ENCODE results near the gene XRCC4. TPM values are rescaled to one million over a fixed set of nuclear protein-coding genes. Genes with fewer than 3 reads are reported as not detected.

XRCC4 gene
- total and polyA plus RNA-seq, 4 donors: 2.3 to 4.9 (median 3.0) TPM

DNA sequence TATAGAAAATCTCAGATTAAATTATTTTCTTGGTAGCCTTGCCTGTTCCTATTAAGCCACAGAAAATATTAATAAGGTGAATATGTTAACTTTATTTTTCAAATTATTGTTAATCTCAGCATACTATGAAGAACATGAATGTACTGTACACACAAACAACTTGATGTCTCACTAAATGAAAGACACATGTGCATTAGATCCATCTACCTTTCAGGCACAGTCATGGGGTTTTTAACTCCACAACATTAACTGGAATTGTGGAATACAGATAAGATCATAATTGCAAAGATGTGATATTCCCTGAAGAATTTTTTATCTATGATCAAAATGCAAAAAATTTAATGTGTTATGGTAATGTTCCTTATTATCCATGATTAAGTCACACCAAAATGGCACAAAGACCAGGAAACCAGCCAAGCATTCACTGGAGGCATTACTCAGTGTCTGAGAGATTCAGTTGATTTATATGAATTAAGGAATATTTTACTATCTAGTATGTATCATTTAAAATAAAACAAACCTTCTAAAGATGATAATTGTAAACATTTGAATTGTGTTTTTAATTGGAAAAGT lies 244.2 kb downstream of the XRCC4 start:
- Histone ChIP-seq H3K4me1 (ENCODE audit: control insufficient read depth in 4 of 4, insufficient read depth in 4 of 4, low read length in 3 of 4) (no peaks in the 10 kb centered on the region), H3K4me3 (ENCODE audit: low read depth in 1 of 3, low read length in 3 of 3) (no peak overlapping the region), H3K36me3 (ENCODE audit: control insufficient read depth in 4 of 4, insufficient read depth in 3 of 4, low read depth in 1 of 4, low read length in 3 of 4) (no peaks in the 10 kb centered on the region), H3K9ac (ENCODE audit: low read depth in 1 of 2, low read length in 2 of 2) (no peak overlapping the region), H3K9me3 (ENCODE audit: control insufficient read depth in 4 of 4, low read length in 3 of 4) (no peaks in the 10 kb centered on the region), H3K27me3 (ENCODE audit: control insufficient read depth in 4 of 4, insufficient read depth in 4 of 4, low read length in 3 of 4) (no peaks in the 10 kb centered on the region), H3K27ac (ENCODE audit: low read depth in 1 of 2, low read length in 2 of 2) (no peak overlapping the region)
- TF ChIP-seq RAD21 (IDR thresholded peaks at IDR 0.05) (no peak), YY1 (IDR thresholded peaks at IDR 0.05) (no peak), SP1 (IDR thresholded peaks at IDR 0.05) (no peak), FOXA1 (IDR thresholded peaks at IDR 0.05) (no peak), TAF1 (conservative IDR thresholded peaks at IDR 0.05) (no peak), HNF4A (conservative IDR thresholded peaks at IDR 0.05) (no peak), FOXA2 (IDR thresholded peaks at IDR 0.05) (no peak), NR2F2 (IDR thresholded peaks at IDR 0.05) (no peak), RXRA (IDR thresholded peaks at IDR 0.05) (no peak), EGR1 (IDR thresholded peaks at IDR 0.05; ENCODE audit: low read depth in 2 of 2) (no peak), GABPA (IDR thresholded peaks at IDR 0.05 in 1 of 2, conservative IDR thresholded peaks at IDR 0.05 in 1 of 2) (no peak), HNF4G (IDR thresholded peaks at IDR 0.05) (no peak), JUND (IDR thresholded peaks at IDR 0.05) (no peak)
- TF ChIP-seq, protein P1, sequence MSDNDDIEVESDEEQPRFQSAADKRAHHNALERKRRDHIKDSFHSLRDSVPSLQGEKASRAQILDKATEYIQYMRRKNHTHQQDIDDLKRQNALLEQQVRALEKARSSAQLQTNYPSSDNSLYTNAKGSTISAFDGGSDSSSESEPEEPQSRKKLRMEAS (IDR thresholded peaks at IDR 0.05): no peak
- TF ChIP-seq, protein P2, sequence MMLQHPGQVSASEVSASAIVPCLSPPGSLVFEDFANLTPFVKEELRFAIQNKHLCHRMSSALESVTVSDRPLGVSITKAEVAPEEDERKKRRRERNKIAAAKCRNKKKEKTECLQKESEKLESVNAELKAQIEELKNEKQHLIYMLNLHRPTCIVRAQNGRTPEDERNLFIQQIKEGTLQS (IDR thresholded peaks at IDR 0.05): no peak
- TF ChIP-seq, protein P3, sequence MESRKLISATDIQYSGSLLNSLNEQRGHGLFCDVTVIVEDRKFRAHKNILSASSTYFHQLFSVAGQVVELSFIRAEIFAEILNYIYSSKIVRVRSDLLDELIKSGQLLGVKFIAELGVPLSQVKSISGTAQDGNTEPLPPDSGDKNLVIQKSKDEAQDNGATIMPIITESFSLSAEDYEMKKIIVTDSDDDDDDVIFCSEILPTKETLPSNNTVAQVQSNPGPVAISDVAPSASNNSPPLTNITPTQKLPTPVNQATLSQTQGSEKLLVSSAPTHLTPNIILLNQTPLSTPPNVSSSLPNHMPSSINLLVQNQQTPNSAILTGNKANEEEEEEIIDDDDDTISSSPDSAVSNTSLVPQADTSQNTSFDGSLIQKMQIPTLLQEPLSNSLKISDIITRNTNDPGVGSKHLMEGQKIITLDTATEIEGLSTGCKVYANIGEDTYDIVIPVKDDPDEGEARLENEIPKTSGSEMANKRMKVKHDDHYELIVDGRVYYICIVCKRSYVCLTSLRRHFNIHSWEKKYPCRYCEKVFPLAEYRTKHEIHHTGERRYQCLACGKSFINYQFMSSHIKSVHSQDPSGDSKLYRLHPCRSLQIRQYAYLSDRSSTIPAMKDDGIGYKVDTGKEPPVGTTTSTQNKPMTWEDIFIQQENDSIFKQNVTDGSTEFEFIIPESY (IDR thresholded peaks at IDR 0.05): no peak
- TF ChIP-seq, protein P4, sequence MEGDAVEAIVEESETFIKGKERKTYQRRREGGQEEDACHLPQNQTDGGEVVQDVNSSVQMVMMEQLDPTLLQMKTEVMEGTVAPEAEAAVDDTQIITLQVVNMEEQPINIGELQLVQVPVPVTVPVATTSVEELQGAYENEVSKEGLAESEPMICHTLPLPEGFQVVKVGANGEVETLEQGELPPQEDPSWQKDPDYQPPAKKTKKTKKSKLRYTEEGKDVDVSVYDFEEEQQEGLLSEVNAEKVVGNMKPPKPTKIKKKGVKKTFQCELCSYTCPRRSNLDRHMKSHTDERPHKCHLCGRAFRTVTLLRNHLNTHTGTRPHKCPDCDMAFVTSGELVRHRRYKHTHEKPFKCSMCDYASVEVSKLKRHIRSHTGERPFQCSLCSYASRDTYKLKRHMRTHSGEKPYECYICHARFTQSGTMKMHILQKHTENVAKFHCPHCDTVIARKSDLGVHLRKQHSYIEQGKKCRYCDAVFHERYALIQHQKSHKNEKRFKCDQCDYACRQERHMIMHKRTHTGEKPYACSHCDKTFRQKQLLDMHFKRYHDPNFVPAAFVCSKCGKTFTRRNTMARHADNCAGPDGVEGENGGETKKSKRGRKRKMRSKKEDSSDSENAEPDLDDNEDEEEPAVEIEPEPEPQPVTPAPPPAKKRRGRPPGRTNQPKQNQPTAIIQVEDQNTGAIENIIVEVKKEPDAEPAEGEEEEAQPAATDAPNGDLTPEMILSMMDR (IDR thresholded peaks at IDR 0.05; ENCODE audit: low read depth, low read length, missing input control): no peak
- TF ChIP-seq, protein P5, sequence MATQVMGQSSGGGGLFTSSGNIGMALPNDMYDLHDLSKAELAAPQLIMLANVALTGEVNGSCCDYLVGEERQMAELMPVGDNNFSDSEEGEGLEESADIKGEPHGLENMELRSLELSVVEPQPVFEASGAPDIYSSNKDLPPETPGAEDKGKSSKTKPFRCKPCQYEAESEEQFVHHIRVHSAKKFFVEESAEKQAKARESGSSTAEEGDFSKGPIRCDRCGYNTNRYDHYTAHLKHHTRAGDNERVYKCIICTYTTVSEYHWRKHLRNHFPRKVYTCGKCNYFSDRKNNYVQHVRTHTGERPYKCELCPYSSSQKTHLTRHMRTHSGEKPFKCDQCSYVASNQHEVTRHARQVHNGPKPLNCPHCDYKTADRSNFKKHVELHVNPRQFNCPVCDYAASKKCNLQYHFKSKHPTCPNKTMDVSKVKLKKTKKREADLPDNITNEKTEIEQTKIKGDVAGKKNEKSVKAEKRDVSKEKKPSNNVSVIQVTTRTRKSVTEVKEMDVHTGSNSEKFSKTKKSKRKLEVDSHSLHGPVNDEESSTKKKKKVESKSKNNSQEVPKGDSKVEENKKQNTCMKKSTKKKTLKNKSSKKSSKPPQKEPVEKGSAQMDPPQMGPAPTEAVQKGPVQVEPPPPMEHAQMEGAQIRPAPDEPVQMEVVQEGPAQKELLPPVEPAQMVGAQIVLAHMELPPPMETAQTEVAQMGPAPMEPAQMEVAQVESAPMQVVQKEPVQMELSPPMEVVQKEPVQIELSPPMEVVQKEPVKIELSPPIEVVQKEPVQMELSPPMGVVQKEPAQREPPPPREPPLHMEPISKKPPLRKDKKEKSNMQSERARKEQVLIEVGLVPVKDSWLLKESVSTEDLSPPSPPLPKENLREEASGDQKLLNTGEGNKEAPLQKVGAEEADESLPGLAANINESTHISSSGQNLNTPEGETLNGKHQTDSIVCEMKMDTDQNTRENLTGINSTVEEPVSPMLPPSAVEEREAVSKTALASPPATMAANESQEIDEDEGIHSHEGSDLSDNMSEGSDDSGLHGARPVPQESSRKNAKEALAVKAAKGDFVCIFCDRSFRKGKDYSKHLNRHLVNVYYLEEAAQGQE (IDR thresholded peaks at IDR 0.05): no peak
- DNase-seq (ENCODE audit: low spot score): no peak
